OCI-LY3 (cell line): ENCODE results near the gene SAMD4A.

ENCODE experiments used
- EZH2phosphoT487 ChIP-seq: fragments of 200-600 bp; shearing (Covaris generic); IDR thresholded peaks from 2 replicates; pipeline ENCODE4 v1.6.1; 2018; ENCODE audit warnings: antibody characterized with exemption, mixed run types, low read depth
- TF ChIP-seq, protein P1 (sequence below): fragments of 200-600, 300-600 bp; sonication (generic); IDR thresholded peaks from 2 replicates; pipeline ENCODE4 v1.5.1; 2014; ENCODE audit warnings: antibody characterized with exemption, low read length, low read depth

DNA sequence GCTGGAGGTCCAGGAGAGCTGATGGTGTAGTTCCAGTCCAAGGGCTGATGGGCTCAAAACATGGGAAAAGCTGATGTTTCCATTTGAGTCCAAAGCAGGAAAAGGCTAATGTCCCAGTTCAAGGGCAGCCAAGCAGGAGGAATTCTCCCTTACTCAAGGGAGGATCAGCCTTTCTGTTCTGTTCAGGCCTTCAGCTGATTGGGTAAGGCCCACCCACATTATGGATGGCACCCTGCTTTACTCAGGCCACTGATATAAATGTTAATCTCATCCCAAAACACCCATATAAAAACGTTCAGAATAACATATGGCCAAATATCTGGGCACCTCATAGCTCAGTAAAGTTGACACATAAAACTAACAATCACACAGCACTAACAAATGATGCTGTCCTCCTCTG is 64.1 kb downstream of the SAMD4A start:
- TF ChIP-seq, protein P1, sequence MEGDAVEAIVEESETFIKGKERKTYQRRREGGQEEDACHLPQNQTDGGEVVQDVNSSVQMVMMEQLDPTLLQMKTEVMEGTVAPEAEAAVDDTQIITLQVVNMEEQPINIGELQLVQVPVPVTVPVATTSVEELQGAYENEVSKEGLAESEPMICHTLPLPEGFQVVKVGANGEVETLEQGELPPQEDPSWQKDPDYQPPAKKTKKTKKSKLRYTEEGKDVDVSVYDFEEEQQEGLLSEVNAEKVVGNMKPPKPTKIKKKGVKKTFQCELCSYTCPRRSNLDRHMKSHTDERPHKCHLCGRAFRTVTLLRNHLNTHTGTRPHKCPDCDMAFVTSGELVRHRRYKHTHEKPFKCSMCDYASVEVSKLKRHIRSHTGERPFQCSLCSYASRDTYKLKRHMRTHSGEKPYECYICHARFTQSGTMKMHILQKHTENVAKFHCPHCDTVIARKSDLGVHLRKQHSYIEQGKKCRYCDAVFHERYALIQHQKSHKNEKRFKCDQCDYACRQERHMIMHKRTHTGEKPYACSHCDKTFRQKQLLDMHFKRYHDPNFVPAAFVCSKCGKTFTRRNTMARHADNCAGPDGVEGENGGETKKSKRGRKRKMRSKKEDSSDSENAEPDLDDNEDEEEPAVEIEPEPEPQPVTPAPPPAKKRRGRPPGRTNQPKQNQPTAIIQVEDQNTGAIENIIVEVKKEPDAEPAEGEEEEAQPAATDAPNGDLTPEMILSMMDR = no peak
- no peak for TF ChIP-seq EZH2phosphoT487
